Duodenal mucosa (tissue), 2 donors: ENCODE measurements around the gene DNAJC1.

ENCODE experiments used
- H3K27ac ChIP-seq: one replicate; pipeline ENCODE4 v1.7.0; 2013; ENCODE audit warnings: low read depth, low read length
- H3K27me3 ChIP-seq, 2 donors: one replicate each; pipeline ENCODE4 v1.7.0; 2013; ENCODE audit warnings: low read length in 2 of 2, control low read depth in 1 of 2; ENCODE audit not compliant: insufficient read depth in 2 of 2, control insufficient read depth in 1 of 2
- H3K36me3 ChIP-seq, 2 donors: one replicate each; pipeline ENCODE4 v1.7.0; 2013; ENCODE audit warnings: low read length in 2 of 2, control low read depth in 1 of 2; ENCODE audit not compliant: insufficient read depth in 2 of 2, control insufficient read depth in 1 of 2
- H3K4me1 ChIP-seq, 2 donors: one replicate each; pipeline ENCODE4 v1.7.0; 2013; ENCODE audit warnings: low read length in 2 of 2, control low read depth in 1 of 2; ENCODE audit not compliant: insufficient read depth in 2 of 2, control insufficient read depth in 1 of 2
- H3K4me3 ChIP-seq, 2 donors: one replicate each; pipeline ENCODE4 v1.7.0; 2013; ENCODE audit warnings: low read length in 2 of 2, low read depth in 1 of 2
- H3K9ac ChIP-seq, 2 donors: one replicate each; pipeline ENCODE4 v1.7.0; 2013; ENCODE audit warnings: low read length in 2 of 2, low read depth in 1 of 2
- H3K9me3 ChIP-seq, 2 donors: one replicate each; pipeline ENCODE4 v1.7.0; 2013; ENCODE audit warnings: low read length in 2 of 2, control low read depth in 1 of 2; ENCODE audit not compliant: control insufficient read depth in 1 of 2

The DNAJC1 gene

DNA sequence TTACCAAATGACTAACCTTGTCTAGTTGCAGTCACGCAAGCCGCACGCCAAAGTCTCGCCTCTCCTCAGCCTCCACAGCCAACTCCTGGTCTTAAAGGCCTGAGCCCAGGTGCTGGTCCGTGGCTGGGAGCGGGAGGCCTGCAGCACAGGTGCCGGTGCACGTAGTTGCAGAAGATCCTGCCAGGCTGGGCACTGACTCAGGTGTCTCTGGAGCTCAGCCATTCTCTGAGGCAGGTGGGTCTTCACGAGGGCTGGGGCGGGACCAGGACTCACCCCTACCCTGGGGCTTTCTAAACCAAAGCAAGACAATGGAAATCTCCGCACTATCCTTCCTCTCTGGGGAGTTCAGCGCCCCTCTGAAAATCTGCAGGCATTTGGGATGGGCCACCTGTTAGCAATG is 253.1 kb downstream of the DNAJC1 start:
- H3K9me3 ChIP-seq = no peaks in the 10 kb centered on the region
- H3K9ac ChIP-seq = no peak overlapping the region
- H3K36me3 ChIP-seq = peaks cover 0 to 7% of the 10 kb centered on the region in 2 donors
- H3K27ac ChIP-seq = no peak overlapping the region
- H3K4me3 ChIP-seq = no peak overlapping the region
- H3K27me3 ChIP-seq = no peaks in the 10 kb centered on the region
- H3K4me1 ChIP-seq = peaks cover 0 to 3% of the 10 kb centered on the region in 2 donors

DNA sequence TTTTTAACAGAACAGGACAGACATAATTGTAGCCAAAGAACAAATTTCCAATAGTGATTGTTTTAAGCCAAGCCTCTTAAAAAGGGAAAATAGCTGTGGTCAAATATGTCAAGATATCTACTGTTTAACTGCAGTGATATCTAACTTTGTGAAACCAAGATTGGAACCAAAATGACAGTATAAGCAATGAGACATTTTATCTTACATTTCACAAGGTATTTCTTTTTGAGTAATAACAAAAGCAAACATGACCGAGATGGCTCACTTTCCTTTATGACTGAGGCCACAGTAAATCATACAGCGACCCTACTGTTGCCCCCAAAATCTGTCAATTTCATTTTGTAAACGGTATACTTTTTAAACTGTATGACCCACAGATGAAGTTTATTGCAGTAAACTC is 253.7 kb downstream of the DNAJC1 start:
- H3K9ac ChIP-seq = no peak overlapping the region
- H3K4me1 ChIP-seq = peaks cover 0 to 3% of the 10 kb centered on the region in 2 donors

DNA sequence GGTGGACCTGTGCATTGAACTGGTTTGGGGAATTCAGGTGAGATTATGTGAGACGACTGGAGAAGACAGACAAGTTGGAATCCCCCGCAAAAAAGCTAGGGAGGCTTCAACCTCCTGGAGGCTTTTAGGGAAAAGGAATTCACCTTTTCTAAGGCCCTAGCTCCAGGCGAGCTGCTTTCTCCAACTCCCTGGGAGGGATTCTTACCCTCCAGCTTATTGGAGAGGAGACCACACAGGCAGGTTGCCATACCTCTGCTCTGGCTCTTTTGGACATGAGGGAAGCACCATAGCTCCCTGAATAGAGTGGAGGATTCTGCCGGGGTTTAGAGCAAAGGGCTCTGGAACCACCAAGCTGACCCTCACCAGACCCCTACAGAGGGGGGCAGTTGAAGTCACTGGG is 255.7 kb downstream of the DNAJC1 start:
- Histone ChIP-seq H3K4me3 (no peak overlapping the region), H3K27ac (no peak overlapping the region), H3K27me3 (no peaks in the 10 kb centered on the region), H3K36me3 (peaks cover 8 to 17% of the 10 kb centered on the region in 2 donors), H3K9me3 (no peaks in the 10 kb centered on the region), H3K9ac (no peak overlapping the region), H3K4me1 (peaks cover 0 to 3% of the 10 kb centered on the region in 2 donors)

More for the DNA sequence above, 253.7 kb downstream of the DNAJC1 start:
- Histone ChIP-seq H3K9me3 (no peaks in the 10 kb centered on the region), H3K4me3 (no peak overlapping the region), H3K27me3 (no peaks in the 10 kb centered on the region), H3K36me3 (peaks cover 0 to 6% of the 10 kb centered on the region in 2 donors), H3K27ac (no peak overlapping the region)

DNA sequence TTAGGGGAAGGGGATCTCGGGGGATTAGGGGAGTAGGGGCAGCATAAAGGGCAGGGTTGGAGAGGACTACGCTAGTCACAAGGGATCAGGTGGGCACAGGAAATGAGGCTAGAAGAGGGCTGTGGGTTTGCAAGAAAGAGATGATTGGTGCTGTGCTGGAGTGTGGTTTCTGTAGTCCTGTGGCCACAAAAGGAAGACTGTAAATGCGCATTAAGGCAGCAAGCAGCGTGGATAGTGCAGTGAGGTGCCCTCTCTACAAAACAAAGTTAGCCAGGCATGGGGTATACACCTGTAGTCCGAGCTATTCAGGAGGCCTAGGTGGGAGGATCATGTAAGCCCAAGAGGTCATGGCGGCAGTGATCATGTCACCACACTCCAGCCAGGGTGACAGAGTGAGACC is 257.4 kb downstream of the DNAJC1 start:
- no peaks in the 10 kb centered on the region for H3K27me3 ChIP-seq
- no peaks in the 10 kb centered on the region for H3K9me3 ChIP-seq
- peaks cover 13 to 32% of the 10 kb centered on the region in 2 donors for H3K36me3 ChIP-seq
- peaks cover 0 to 2% of the 10 kb centered on the region in 2 donors for H3K4me1 ChIP-seq
- H3K9ac ChIP-seq = no peak overlapping the region
- H3K4me3 ChIP-seq = no peak overlapping the region
- H3K27ac ChIP-seq = no peak overlapping the region

DNA sequence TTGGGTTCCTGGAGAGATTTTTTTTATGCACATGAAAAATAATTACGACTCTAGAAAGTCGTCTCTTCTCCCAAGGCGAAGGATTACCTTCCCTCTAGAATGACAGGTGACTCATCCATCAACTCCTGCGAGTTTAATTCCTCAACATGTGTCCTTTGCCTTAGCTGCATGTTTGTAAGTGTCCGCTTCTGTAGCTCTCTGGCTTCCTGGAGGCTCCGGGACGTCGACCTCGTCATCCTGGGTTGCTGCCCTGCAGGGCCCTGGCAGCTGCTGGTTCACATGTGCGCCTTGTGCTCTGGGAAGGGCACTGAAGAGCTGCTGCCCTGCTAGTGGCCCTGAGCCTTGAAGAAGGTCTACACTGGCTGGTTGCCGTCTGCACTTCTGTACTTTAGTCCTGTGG is 259.3 kb downstream of the DNAJC1 start:
- no peaks in the 10 kb centered on the region for H3K27me3 ChIP-seq
- H3K36me3 ChIP-seq = peaks cover 13 to 47% of the 10 kb centered on the region in 2 donors
- H3K4me3 ChIP-seq = no peak overlapping the region
- no peaks in the 10 kb centered on the region for H3K9me3 ChIP-seq
- no peak overlapping the region for H3K27ac ChIP-seq
- no peak overlapping the region for H3K9ac ChIP-seq
- H3K4me1 ChIP-seq = no peaks in the 10 kb centered on the region

DNA sequence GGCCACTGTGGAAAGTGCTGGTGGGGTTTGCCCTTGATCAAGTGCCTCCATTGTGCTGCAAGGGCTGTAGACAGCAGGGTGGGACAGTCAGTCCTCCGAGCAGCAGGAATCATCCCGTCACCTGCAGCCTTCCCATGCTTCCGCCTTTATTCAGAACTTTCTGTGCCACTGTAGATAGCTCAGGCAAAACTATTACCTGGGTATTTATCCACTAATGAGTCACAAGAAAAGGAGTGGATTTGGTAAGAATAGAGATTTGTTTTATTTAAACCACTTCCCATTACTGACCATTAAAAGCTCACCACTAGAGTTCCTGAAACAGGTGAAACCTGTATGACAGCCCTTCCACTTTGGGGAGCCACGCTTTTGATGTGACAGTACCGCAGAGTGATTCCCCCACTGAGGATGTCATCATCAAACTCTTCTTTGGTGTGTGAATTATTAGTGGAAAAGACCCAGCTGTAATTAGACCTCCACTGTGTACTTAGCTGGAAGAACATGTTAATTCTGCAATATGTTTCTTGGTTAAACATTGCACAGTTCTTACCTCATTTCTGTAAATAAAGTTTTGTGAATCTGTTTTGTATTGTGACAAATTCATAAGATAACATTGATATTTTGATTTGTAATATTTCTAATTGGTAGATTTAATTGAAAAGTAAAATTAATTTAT is 260.7 kb downstream of the DNAJC1 start:
- Histone ChIP-seq H3K4me3 (no peak overlapping the region), H3K4me1 (no peaks in the 10 kb centered on the region), H3K36me3 (peaks cover 18 to 59% of the 10 kb centered on the region in 2 donors), H3K27ac (no peak overlapping the region), H3K9me3 (no peaks in the 10 kb centered on the region), H3K9ac (no peak overlapping the region), H3K27me3 (no peaks in the 10 kb centered on the region)

DNA sequence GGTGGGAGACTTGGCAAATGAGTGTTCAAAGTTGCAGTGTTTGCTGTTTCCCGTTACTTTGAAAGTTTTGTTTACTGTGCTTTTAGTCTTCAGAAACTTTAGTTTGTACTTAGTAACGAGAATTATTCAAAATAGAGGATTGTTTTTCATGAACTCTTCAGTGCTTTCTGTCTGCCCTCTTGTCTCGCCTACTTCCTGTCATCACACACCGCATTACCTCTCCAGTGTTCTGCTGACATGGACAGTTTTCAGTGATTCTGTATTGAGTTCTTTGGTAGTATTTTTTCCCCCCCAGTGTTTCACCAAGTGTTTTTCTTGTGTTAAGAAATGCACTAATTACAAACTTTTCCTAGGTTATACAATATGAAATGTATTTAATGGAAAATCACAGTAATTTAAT is 262.5 kb downstream of the DNAJC1 start:
- no peaks in the 10 kb centered on the region for H3K9me3 ChIP-seq
- no peak overlapping the region for H3K4me3 ChIP-seq
- no peak overlapping the region for H3K27ac ChIP-seq
- H3K9ac ChIP-seq = no peak overlapping the region
- no peaks in the 10 kb centered on the region for H3K27me3 ChIP-seq
- H3K4me1 ChIP-seq = no peaks in the 10 kb centered on the region
- peaks cover 24 to 59% of the 10 kb centered on the region in 2 donors for H3K36me3 ChIP-seq

DNA sequence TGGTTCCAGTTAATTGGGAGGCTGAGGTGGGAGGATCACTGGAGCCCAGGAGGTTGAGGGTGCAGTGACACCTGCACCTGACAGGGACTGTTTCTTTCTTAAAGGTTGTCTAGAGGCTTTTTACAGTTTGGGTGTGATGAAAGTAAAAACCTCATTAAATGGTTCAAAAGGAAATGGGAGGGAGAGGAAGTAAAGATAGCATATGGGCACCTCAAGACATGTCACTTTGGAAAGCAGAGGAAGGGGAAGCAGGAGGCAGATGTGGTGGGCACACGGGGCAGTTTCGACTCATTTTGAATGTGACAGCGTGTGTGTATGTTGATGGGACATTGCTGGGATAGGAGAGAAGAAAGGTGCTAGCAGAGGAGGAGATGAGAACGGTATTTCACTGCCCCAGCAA is 266.4 kb downstream of the DNAJC1 start:
- Histone ChIP-seq H3K27ac (no peak overlapping the region), H3K9me3 (no peaks in the 10 kb centered on the region), H3K4me3 (no peak overlapping the region), H3K9ac (no peak overlapping the region), H3K36me3 (peaks cover 20 to 48% of the 10 kb centered on the region in 2 donors), H3K27me3 (no peaks in the 10 kb centered on the region), H3K4me1 (no peaks in the 10 kb centered on the region)

DNA sequence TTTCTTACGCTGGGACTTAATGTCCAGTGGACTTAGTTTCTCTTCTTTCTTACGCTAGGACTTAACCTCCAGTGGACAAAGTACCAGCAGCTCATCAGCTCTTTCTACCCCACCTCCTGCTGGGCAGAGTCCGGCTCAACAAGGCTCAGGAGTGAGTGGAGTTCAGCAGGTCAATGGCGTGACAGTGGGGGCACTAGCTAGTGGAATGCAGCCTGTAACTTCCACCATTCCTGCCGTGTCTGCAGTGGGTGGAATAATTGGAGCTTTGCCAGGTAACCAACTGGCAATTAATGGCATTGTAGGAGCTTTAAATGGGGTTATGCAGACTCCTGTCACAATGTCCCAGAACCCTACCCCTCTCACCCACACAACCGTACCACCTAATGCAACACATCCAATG is 269.8 kb downstream of the DNAJC1 start:
- Histone ChIP-seq H3K9me3 (no peaks in the 10 kb centered on the region), H3K27ac (no peak overlapping the region), H3K4me1 (no peaks in the 10 kb centered on the region), H3K27me3 (no peaks in the 10 kb centered on the region), H3K4me3 (no peak overlapping the region), H3K36me3 (peaks cover 18 to 19% of the 10 kb centered on the region in 2 donors), H3K9ac (no peak overlapping the region)

DNA sequence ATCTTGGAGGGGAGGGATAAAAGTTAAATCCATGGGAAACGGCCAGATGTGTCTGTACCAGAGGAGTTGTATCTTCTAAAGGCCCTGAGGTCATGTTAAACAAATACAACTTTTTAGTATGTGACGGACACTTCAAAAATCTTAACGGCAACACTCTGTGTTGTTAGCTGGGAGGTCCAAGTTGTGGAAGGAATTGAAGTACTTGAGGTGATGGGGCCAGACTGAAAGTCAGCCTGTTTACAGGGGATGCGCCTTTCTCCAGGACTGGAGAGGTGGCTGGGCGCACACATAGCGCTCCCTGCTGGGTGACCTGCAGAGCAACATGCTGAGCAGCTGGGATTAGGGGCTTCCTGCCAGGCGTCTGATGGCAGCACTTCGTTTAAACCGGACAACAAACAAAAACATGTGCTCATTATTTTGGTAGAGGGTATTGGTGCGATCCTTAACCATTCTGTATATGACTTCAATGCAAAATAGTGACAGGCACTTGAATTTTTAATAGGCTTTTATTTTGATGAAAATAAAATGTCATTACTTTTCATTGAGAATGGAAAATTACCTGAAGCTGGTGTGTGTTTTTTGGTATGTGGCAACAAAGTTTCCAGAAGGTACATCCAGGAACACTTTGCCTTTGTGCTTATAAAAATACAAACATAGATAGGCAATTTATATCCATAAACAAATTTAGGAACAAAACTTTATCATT is 271.3 kb downstream of the DNAJC1 start:
- no peaks in the 10 kb centered on the region for H3K27me3 ChIP-seq
- H3K36me3 ChIP-seq = peaks cover 12 to 15% of the 10 kb centered on the region in 2 donors
- no peak overlapping the region for H3K9ac ChIP-seq
- H3K4me3 ChIP-seq = no peak overlapping the region
- no peaks in the 10 kb centered on the region for H3K9me3 ChIP-seq
- H3K4me1 ChIP-seq = peaks cover 6 to 7% of the 10 kb centered on the region in 2 donors
- no peak overlapping the region for H3K27ac ChIP-seq
